ENCODE data around the gene CFAP119. TPM values are rescaled to one million over a fixed set of nuclear protein-coding genes. Genes with fewer than 3 reads are reported as not detected.
A peak's percentile ranks its signal among the peaks of the same experiment; 100 is the strongest.

Gene CFAP119
- polyA plus RNA-seq, 1 donor (not counting 4 experiments of a cell fraction or from before 2014, with no cell fraction given), result 3.0 TPM

GRCh38 chr16:30743716-30744115 is 18.1 kb downstream of the CFAP119 start:
- H3K4me1 ChIP-seq (ENCODE audit: control insufficient read depth, extremely low read depth, insufficient read depth, low read length), result peaks cover 38% of the 10 kb centered on the region
- no peak overlapping the region for H3K27ac ChIP-seq (ENCODE audit: control insufficient read depth, insufficient read depth, low read length)

GRCh38 chr16:30741461-30741914 is 20.4 kb downstream of the CFAP119 start:
- Histone ChIP-seq H3K27ac (ENCODE audit: control insufficient read depth, insufficient read depth, low read length) (peak overlapping the region; percentile 100), H3K9me1 (ENCODE audit: control insufficient read depth, extremely low read depth, insufficient read depth, low read length) (no peaks in the 10 kb centered on the region), H3K4me1 (ENCODE audit: control insufficient read depth, extremely low read depth, insufficient read depth, low read length) (peaks cover 25% of the 10 kb centered on the region), H3K4me3 (ENCODE audit: control insufficient read depth in 2 of 3, extremely low read depth in 1 of 3, insufficient read depth in 2 of 3, low read depth in 1 of 3, low read length in 3 of 3) (peak overlapping the region; percentile 60 to 95 (median 79)), H3K27me3 (ENCODE audit: control insufficient read depth, extremely low read depth, insufficient read depth, low read length) (no peaks in the 10 kb centered on the region), H4K20me1 (ENCODE audit: control insufficient read depth, extremely low read depth, insufficient read depth, low read length) (peaks cover 4% of the 10 kb centered on the region), H3K79me2 (ENCODE audit: control insufficient read depth, insufficient read depth, low read length) (peaks cover 29% of the 10 kb centered on the region), H3K9ac (ENCODE audit: control insufficient read depth, extremely low read depth, insufficient read depth, low read length) (peak overlapping the region; percentile 97), H3K4me2 (ENCODE audit: control insufficient read depth, extremely low read depth, insufficient read depth, low read depth, low read length) (peak overlapping the region; percentile 89), H3K9me3 (ENCODE audit: control insufficient read depth, low read depth, low read length) (no peaks in the 10 kb centered on the region), H2AFZ (ENCODE audit: control insufficient read depth, low read length) (no peak overlapping the region), H3K36me3 (ENCODE audit: control insufficient read depth in 2 of 2, extremely low read depth in 1 of 2, insufficient read depth in 2 of 2, low read length in 2 of 2) (peaks cover 24 to 35% of the 10 kb centered on the region in 2 experiments)
- FAIRE-seq (peak; percentile 100), DNase-seq (ENCODE audit: low read depth, low spot score) (peak; percentile 99)
- TF ChIP-seq CTCF (optimal IDR thresholded peaks at IDR 0.05 in 1 of 3, IDR thresholded peaks at IDR 0.05 in 1 of 3, conservative IDR thresholded peaks at IDR 0.05 in 1 of 3; ENCODE audit: extremely low read depth in 1 of 3, insufficient read depth in 2 of 3, low read length in 3 of 3) (peak in 1 of 3 experiments; percentile 13), EZH2 (IDR thresholded peaks at IDR 0.05; ENCODE audit: low read length) (no peak)
- dilution Hi-C loops (cut with MboI; ENCODE audit: extremely low pct_ligation_motif_present, low sequenced_read_pairs), result no loop called here

More at GRCh38 chr16:30743716-30744115, 18.1 kb downstream of the CFAP119 start:
- Histone ChIP-seq H3K27me3 (ENCODE audit: control insufficient read depth, extremely low read depth, insufficient read depth, low read length) (no peaks in the 10 kb centered on the region), H3K9me1 (ENCODE audit: control insufficient read depth, extremely low read depth, insufficient read depth, low read length) (no peaks in the 10 kb centered on the region), H3K36me3 (ENCODE audit: control insufficient read depth in 2 of 2, extremely low read depth in 1 of 2, insufficient read depth in 2 of 2, low read length in 2 of 2) (peaks cover 8 to 21% of the 10 kb centered on the region in 2 experiments), H2AFZ (ENCODE audit: control insufficient read depth, low read length) (no peak overlapping the region), H4K20me1 (ENCODE audit: control insufficient read depth, extremely low read depth, insufficient read depth, low read length) (peaks cover 4% of the 10 kb centered on the region), H3K9me3 (ENCODE audit: control insufficient read depth, low read depth, low read length) (no peaks in the 10 kb centered on the region), H3K4me3 (ENCODE audit: control insufficient read depth in 2 of 3, extremely low read depth in 1 of 3, insufficient read depth in 2 of 3, low read depth in 1 of 3, low read length in 3 of 3) (no peak overlapping the region), H3K9ac (ENCODE audit: control insufficient read depth, extremely low read depth, insufficient read depth, low read length) (no peak overlapping the region), H3K4me2 (ENCODE audit: control insufficient read depth, extremely low read depth, insufficient read depth, low read depth, low read length) (no peak overlapping the region), H3K79me2 (ENCODE audit: control insufficient read depth, insufficient read depth, low read length) (peaks cover 30% of the 10 kb centered on the region)
- TF ChIP-seq EZH2 (IDR thresholded peaks at IDR 0.05; ENCODE audit: low read length) (no peak), CTCF (optimal IDR thresholded peaks at IDR 0.05 in 1 of 3, IDR thresholded peaks at IDR 0.05 in 1 of 3, conservative IDR thresholded peaks at IDR 0.05 in 1 of 3; ENCODE audit: extremely low read depth in 1 of 3, insufficient read depth in 2 of 3, low read length in 3 of 3) (no peak)
- dilution Hi-C loops (cut with MboI; ENCODE audit: extremely low pct_ligation_motif_present, low sequenced_read_pairs), result no loop called here
- no peak for FAIRE-seq
- DNase-seq (ENCODE audit: low read depth, low spot score), result no peak
